ENCODE results near the gene FOXL3.

Gene FOXL3

GRCh38 chr7:337567-337951 is 47.6 kb downstream of the FOXL3 start:
- Histone ChIP-seq H2BK120ac (ENCODE audit: low read depth, low read length) (no peak overlapping the region), H4K5ac (ENCODE audit: low read length) (no peak overlapping the region), H3K23ac (ENCODE audit: low read length) (no peak overlapping the region), H3K27ac (ENCODE audit: low read depth, low read length) (no peak overlapping the region), H3K56ac (ENCODE audit: low read length) (no peak overlapping the region), H2AK5ac (ENCODE audit: low read length) (no peak overlapping the region), H2BK15ac (replicated peaks; ENCODE audit: low read depth) (no peak overlapping the region), H3K9ac (ENCODE audit: low read length) (no peak overlapping the region), H2BK5ac (ENCODE audit: low read length) (no peak overlapping the region), H3K79me2 (ENCODE audit: control insufficient read depth, insufficient read depth, low read length) (no peaks in the 10 kb centered on the region), H3K18ac (ENCODE audit: low read length) (no peak overlapping the region), H4K8ac (ENCODE audit: low read depth, low read length) (no peak overlapping the region), H3K4me3 (ENCODE audit: low read length) (no peak overlapping the region), H3K4ac (ENCODE audit: low read depth, low read length) (no peak overlapping the region), H3K79me1 (ENCODE audit: low read length) (no peaks in the 10 kb centered on the region), H3K36me3 (ENCODE audit: control insufficient read depth, insufficient read depth, low read length) (no peaks in the 10 kb centered on the region), H3K4me2 (ENCODE audit: low read length) (no peak overlapping the region), H3K4me1 (ENCODE audit: control insufficient read depth, low read depth, low read length) (no peaks in the 10 kb centered on the region), H3K27me3 (ENCODE audit: insufficient read depth, low read length, poor library complexity) (no peaks in the 10 kb centered on the region)
- no peak for DNase-seq
- no CpG with 5 or more reads among the region's 17 CpGs for whole genome bisulfite sequencing (ENCODE audit: extremely low coverage, insufficient coverage, low lambda C conversion rate)

GRCh38 chr7:338295-339061 is 48.5 kb downstream of the FOXL3 start:
- Histone ChIP-seq H3K56ac (ENCODE audit: low read length) (no peak overlapping the region), H2BK5ac (ENCODE audit: low read length) (no peak overlapping the region), H3K36me3 (ENCODE audit: control insufficient read depth, insufficient read depth, low read length) (no peaks in the 10 kb centered on the region), H4K5ac (ENCODE audit: low read length) (no peak overlapping the region), H3K27ac (ENCODE audit: low read depth, low read length) (no peak overlapping the region), H3K79me1 (ENCODE audit: low read length) (no peaks in the 10 kb centered on the region), H3K9ac (ENCODE audit: low read length) (no peak overlapping the region), H2AK5ac (ENCODE audit: low read length) (no peak overlapping the region), H4K8ac (ENCODE audit: low read depth, low read length) (no peak overlapping the region), H3K4ac (ENCODE audit: low read depth, low read length) (no peak overlapping the region), H2BK15ac (replicated peaks; ENCODE audit: low read depth) (no peak overlapping the region), H3K27me3 (ENCODE audit: insufficient read depth, low read length, poor library complexity) (no peaks in the 10 kb centered on the region), H2BK120ac (ENCODE audit: low read depth, low read length) (no peak overlapping the region), H3K4me3 (ENCODE audit: low read length) (no peak overlapping the region), H3K18ac (ENCODE audit: low read length) (no peak overlapping the region), H3K79me2 (ENCODE audit: control insufficient read depth, insufficient read depth, low read length) (no peaks in the 10 kb centered on the region), H3K23ac (ENCODE audit: low read length) (no peak overlapping the region), H3K4me2 (ENCODE audit: low read length) (no peak overlapping the region), H3K4me1 (ENCODE audit: control insufficient read depth, low read depth, low read length) (no peaks in the 10 kb centered on the region)
- no peak for DNase-seq
- WGBS (ENCODE audit: extremely low coverage, insufficient coverage, low lambda C conversion rate) = no CpG with 5 or more reads among the region's 31 CpGs

GRCh38 chr7:339062-339342 is 49.0 kb downstream of the FOXL3 start:
- no peaks in the 10 kb centered on the region for H3K79me1 ChIP-seq (ENCODE audit: low read length)
- no peak overlapping the region for H3K27ac ChIP-seq (ENCODE audit: low read depth, low read length)
- no peak overlapping the region for H4K5ac ChIP-seq (ENCODE audit: low read length)
- H2AK5ac ChIP-seq (ENCODE audit: low read length) = no peak overlapping the region
- H3K4me3 ChIP-seq (ENCODE audit: low read length) = no peak overlapping the region
- no peak overlapping the region for H4K8ac ChIP-seq (ENCODE audit: low read depth, low read length)
- H2BK5ac ChIP-seq (ENCODE audit: low read length) = no peak overlapping the region
- no peaks in the 10 kb centered on the region for H3K4me1 ChIP-seq (ENCODE audit: control insufficient read depth, low read depth, low read length)
- no peaks in the 10 kb centered on the region for H3K27me3 ChIP-seq (ENCODE audit: insufficient read depth, low read length, poor library complexity)
- no peak overlapping the region for H3K23ac ChIP-seq (ENCODE audit: low read length)
- H3K79me2 ChIP-seq (ENCODE audit: control insufficient read depth, insufficient read depth, low read length) = no peaks in the 10 kb centered on the region
- no peak overlapping the region for H3K9ac ChIP-seq (ENCODE audit: low read length)
- H3K4ac ChIP-seq (ENCODE audit: low read depth, low read length) = no peak overlapping the region
- no peaks in the 10 kb centered on the region for H3K36me3 ChIP-seq (ENCODE audit: control insufficient read depth, insufficient read depth, low read length)
- no peak overlapping the region for H2BK120ac ChIP-seq (ENCODE audit: low read depth, low read length)
- no peak overlapping the region for H3K4me2 ChIP-seq (ENCODE audit: low read length)
- no CpG with 5 or more reads among the region's 3 CpGs for WGBS (ENCODE audit: extremely low coverage, insufficient coverage, low lambda C conversion rate)
- H3K18ac ChIP-seq (ENCODE audit: low read length) = no peak overlapping the region
- no peak overlapping the region for H3K56ac ChIP-seq (ENCODE audit: low read length)
- no peak for DNase-seq
- H2BK15ac ChIP-seq (replicated peaks; ENCODE audit: low read depth) = no peak overlapping the region

- Histone ChIP-seq H3K23ac (ENCODE audit: low read length) (no peak overlapping the region), H3K79me1 (ENCODE audit: low read length) (no peaks in the 10 kb centered on the region), H2BK15ac (replicated peaks; ENCODE audit: low read depth) (no peak overlapping the region), H3K36me3 (ENCODE audit: control insufficient read depth, insufficient read depth, low read length) (no peaks in the 10 kb centered on the region), H3K27ac (ENCODE audit: low read depth, low read length) (no peak overlapping the region), H3K9ac (ENCODE audit: low read length) (no peak overlapping the region), H3K56ac (ENCODE audit: low read length) (no peak overlapping the region), H3K4ac (ENCODE audit: low read depth, low read length) (no peak overlapping the region), H3K79me2 (ENCODE audit: control insufficient read depth, insufficient read depth, low read length) (no peaks in the 10 kb centered on the region), H2BK120ac (ENCODE audit: low read depth, low read length) (no peak overlapping the region), H3K4me1 (ENCODE audit: control insufficient read depth, low read depth, low read length) (no peaks in the 10 kb centered on the region), H3K4me2 (ENCODE audit: low read length) (no peak overlapping the region), H2BK5ac (ENCODE audit: low read length) (no peak overlapping the region), H3K18ac (ENCODE audit: low read length) (no peak overlapping the region), H2AK5ac (ENCODE audit: low read length) (no peak overlapping the region), H4K5ac (ENCODE audit: low read length) (no peak overlapping the region), H3K27me3 (ENCODE audit: insufficient read depth, low read length, poor library complexity) (no peaks in the 10 kb centered on the region), H3K4me3 (ENCODE audit: low read length) (no peak overlapping the region), H4K8ac (ENCODE audit: low read depth, low read length) (no peak overlapping the region)
- WGBS (ENCODE audit: extremely low coverage, insufficient coverage, low lambda C conversion rate) = no CpG with 5 or more reads among the region's 7 CpGs
- no peak for DNase-seq
These were observed 49.7 kb downstream of the FOXL3 start for GRCh38 chr7:339696-340095.

GRCh38 chr7:340200-340937 is 50.4 kb downstream of the FOXL3 start:
- Histone ChIP-seq H4K5ac (ENCODE audit: low read length) (no peak overlapping the region), H3K79me2 (ENCODE audit: control insufficient read depth, insufficient read depth, low read length) (no peaks in the 10 kb centered on the region), H3K4me2 (ENCODE audit: low read length) (no peak overlapping the region), H3K4me1 (ENCODE audit: control insufficient read depth, low read depth, low read length) (no peaks in the 10 kb centered on the region), H2BK5ac (ENCODE audit: low read length) (no peak overlapping the region), H3K56ac (ENCODE audit: low read length) (no peak overlapping the region), H2BK120ac (ENCODE audit: low read depth, low read length) (no peak overlapping the region), H3K27ac (ENCODE audit: low read depth, low read length) (no peak overlapping the region), H3K4me3 (ENCODE audit: low read length) (no peak overlapping the region), H3K23ac (ENCODE audit: low read length) (no peak overlapping the region), H4K8ac (ENCODE audit: low read depth, low read length) (no peak overlapping the region), H3K27me3 (ENCODE audit: insufficient read depth, low read length, poor library complexity) (no peaks in the 10 kb centered on the region), H2BK15ac (replicated peaks; ENCODE audit: low read depth) (no peak overlapping the region), H3K79me1 (ENCODE audit: low read length) (no peaks in the 10 kb centered on the region), H2AK5ac (ENCODE audit: low read length) (no peak overlapping the region), H3K9ac (ENCODE audit: low read length) (no peak overlapping the region), H3K36me3 (ENCODE audit: control insufficient read depth, insufficient read depth, low read length) (no peaks in the 10 kb centered on the region), H3K18ac (ENCODE audit: low read length) (no peak overlapping the region), H3K4ac (ENCODE audit: low read depth, low read length) (no peak overlapping the region)
- no CpG with 5 or more reads among the region's 31 CpGs for WGBS (ENCODE audit: extremely low coverage, insufficient coverage, low lambda C conversion rate)
- DNase-seq = no peak

Data from mesendoderm (in vitro differentiated cells).